ENCODE results near the gene RBM20. TPM values are rescaled to one million over a fixed set of nuclear protein-coding genes. Genes with fewer than 3 reads are reported as not detected.
"Not testable (repeated sequence)": the region's sequence is repeated elsewhere in the genome, so short reads cannot be mapped to it uniquely, and the experiment has no call there.

RBM20 gene
- total RNA-seq, 1 experiment from 2014 or later, result not detected

GRCh38 chr10:110608087-110608486 lies 36.0 kb upstream of the RBM20 start:
- Mint-ChIP-seq H3K36me3 (ENCODE audit: insufficient read depth, unreplicated experiment) (no peaks in the 10 kb centered on the region), H3K9me3 (ENCODE audit: low read depth, unreplicated experiment) (no peaks in the 10 kb centered on the region), H3K27me3 (ENCODE audit: unreplicated experiment) (peaks cover 12% of the 10 kb centered on the region), H3K27ac (ENCODE audit: unreplicated experiment) (no peak overlapping the region), H3K4me3 (ENCODE audit: low read depth, unreplicated experiment) (no peak overlapping the region), H3K4me1 (ENCODE audit: low read depth, unreplicated experiment) (peaks cover 11% of the 10 kb centered on the region)
- no TSS peak for BruUV-seq (replicated peaks)
- intact Hi-C loops (cut with micrococcal nuclease; ENCODE audit: unreplicated experiment), result no loop called here
- DNase-seq, result no peak
- no peak for TF ChIP-seq CTCF (IDR thresholded peaks at IDR 0.05; ENCODE audit: unreplicated experiment)
- CTCF ChIA-PET, result interaction anchor here (0.9 kb wide), 1 partner anchor 65 kb away, joined by 3 read pairs; no protein-coding TSS in a partner anchor

- intact Hi-C loops (cut with micrococcal nuclease; ENCODE audit: unreplicated experiment), result loop anchor here (1.0 to 2.0 kb wide), 2 partner anchors 63 to 72 kb away; no protein-coding TSS in a partner anchor
- H3K27ac Mint-ChIP-seq (ENCODE audit: unreplicated experiment), result no peak overlapping the region
- no peaks in the 10 kb centered on the region for H3K36me3 Mint-ChIP-seq (ENCODE audit: insufficient read depth, unreplicated experiment)
- TF ChIP-seq CTCF (IDR thresholded peaks at IDR 0.05; ENCODE audit: unreplicated experiment), result no peak
- no TSS peak for BruUV-seq (replicated peaks)
- H3K4me1 Mint-ChIP-seq (ENCODE audit: low read depth, unreplicated experiment), result peaks cover 11% of the 10 kb centered on the region
- H3K9me3 Mint-ChIP-seq (ENCODE audit: low read depth, unreplicated experiment), result no peaks in the 10 kb centered on the region
- H3K4me3 Mint-ChIP-seq (ENCODE audit: low read depth, unreplicated experiment), result no peak overlapping the region
- H3K27me3 Mint-ChIP-seq (ENCODE audit: unreplicated experiment), result peaks cover 12% of the 10 kb centered on the region
- DNase-seq, result no peak
- CTCF ChIA-PET, result no interaction called here
Measured at GRCh38 chr10:110609605-110610004, 34.5 kb upstream of the RBM20 start.

GRCh38 chr10:110610308-110610774 lies 33.8 kb upstream of the RBM20 start:
- CTCF ChIA-PET, result interaction anchor here (0.6 to 1.5 kb wide), 6 partner anchors 19 to 136 kb away, joined by 3 to 10 read pairs (median 5); no protein-coding TSS in a partner anchor

GRCh38 chr10:110610781-110611180 lies 33.4 kb upstream of the RBM20 start:
- not testable (repeated sequence) for DNase-seq; H3K9me3 Mint-ChIP-seq (ENCODE audit: low read depth, unreplicated experiment); H3K4me3 Mint-ChIP-seq (ENCODE audit: low read depth, unreplicated experiment); BruUV-seq (replicated peaks); H3K36me3 Mint-ChIP-seq (ENCODE audit: insufficient read depth, unreplicated experiment); H3K27ac Mint-ChIP-seq (ENCODE audit: unreplicated experiment)
- CTCF ChIA-PET, result interaction anchor here (0.6 to 1.5 kb wide), 6 partner anchors 19 to 135 kb away, joined by 3 to 10 read pairs (median 5); no protein-coding TSS in a partner anchor
- intact Hi-C loops (cut with micrococcal nuclease; ENCODE audit: unreplicated experiment), result loop anchor here (1.0 to 2.0 kb wide), 2 partner anchors 62 to 71 kb away; no protein-coding TSS in a partner anchor
- Mint-ChIP-seq H3K27me3 (ENCODE audit: unreplicated experiment) (peaks cover 12% of the 10 kb centered on the region), H3K4me1 (ENCODE audit: low read depth, unreplicated experiment) (peaks cover 11% of the 10 kb centered on the region)

More at GRCh38 chr10:110610308-110610774, 33.8 kb upstream of the RBM20 start:
- H3K4me1 Mint-ChIP-seq (ENCODE audit: low read depth, unreplicated experiment), result peaks cover 11% of the 10 kb centered on the region
- no peak overlapping the region for H3K4me3 Mint-ChIP-seq (ENCODE audit: low read depth, unreplicated experiment)
- TF ChIP-seq CTCF (IDR thresholded peaks at IDR 0.05; ENCODE audit: unreplicated experiment), result peak; percentile 69
- intact Hi-C loops (cut with micrococcal nuclease; ENCODE audit: unreplicated experiment), result loop anchor here (1.0 to 2.0 kb wide), 2 partner anchors 62 to 71 kb away; no protein-coding TSS in a partner anchor
- H3K27me3 Mint-ChIP-seq (ENCODE audit: unreplicated experiment), result peaks cover 12% of the 10 kb centered on the region
- no peak overlapping the region for H3K27ac Mint-ChIP-seq (ENCODE audit: unreplicated experiment)
- no TSS peak for BruUV-seq (replicated peaks)
- DNase-seq, result peak; percentile 61
- no peaks in the 10 kb centered on the region for H3K9me3 Mint-ChIP-seq (ENCODE audit: low read depth, unreplicated experiment)
- H3K36me3 Mint-ChIP-seq (ENCODE audit: insufficient read depth, unreplicated experiment), result no peaks in the 10 kb centered on the region

GRCh38 chr10:110612087-110612486 lies 32.0 kb upstream of the RBM20 start:
- no peak for TF ChIP-seq CTCF (IDR thresholded peaks at IDR 0.05; ENCODE audit: unreplicated experiment)
- intact Hi-C loops (cut with micrococcal nuclease; ENCODE audit: unreplicated experiment), result no loop called here
- Mint-ChIP-seq H3K36me3 (ENCODE audit: insufficient read depth, unreplicated experiment) (no peaks in the 10 kb centered on the region), H3K4me1 (ENCODE audit: low read depth, unreplicated experiment) (peaks cover 11% of the 10 kb centered on the region), H3K27me3 (ENCODE audit: unreplicated experiment) (peaks cover 12% of the 10 kb centered on the region), H3K4me3 (ENCODE audit: low read depth, unreplicated experiment) (no peak overlapping the region), H3K9me3 (ENCODE audit: low read depth, unreplicated experiment) (no peaks in the 10 kb centered on the region), H3K27ac (ENCODE audit: unreplicated experiment) (no peak overlapping the region)
- DNase-seq, result no peak
- no TSS peak for BruUV-seq (replicated peaks)
- CTCF ChIA-PET, result no interaction called here

Data from Calu3 (cell line).